ENCODE results near the gene ABCG1.

ABCG1 gene

DNA sequence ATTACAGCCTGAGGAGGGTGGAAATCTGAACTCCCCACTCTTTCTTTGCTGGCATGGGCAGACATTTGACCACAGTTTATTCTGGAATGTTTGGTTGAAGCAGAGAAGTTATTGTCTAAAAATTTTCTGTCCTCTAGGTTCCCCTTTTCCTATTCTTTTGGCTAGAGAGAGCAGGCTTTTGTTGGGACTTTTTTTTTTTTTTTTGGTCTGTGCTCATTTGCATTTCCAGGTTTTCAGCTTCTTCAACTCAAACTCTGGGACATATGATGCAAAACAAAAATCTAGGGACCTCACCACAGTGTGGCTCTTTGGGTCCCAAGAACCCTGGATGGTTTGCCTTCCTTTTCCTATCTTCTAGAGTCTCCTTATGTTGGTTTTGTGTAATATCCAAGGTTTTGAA lies 10.9 kb upstream of the ABCG1 start:
- Histone ChIP-seq H3F3A (ENCODE audit: insufficient read depth, low read length) (no peaks in the 10 kb centered on the region), H3K27ac (ENCODE audit: low read length) (no peak overlapping the region), H3K27me3 (replicated peaks; ENCODE audit: insufficient read depth, low read length) (peaks cover 31% of the 10 kb centered on the region), H2AFZ (ENCODE audit: low read length) (no peak overlapping the region), H4K20me1 (ENCODE audit: insufficient read depth, low read length) (no peaks in the 10 kb centered on the region), H3K9me2 (replicated peaks; ENCODE audit: insufficient read depth, low read length) (no peaks in the 10 kb centered on the region), H3K4me3 (ENCODE audit: low read length) (no peak overlapping the region), H3K9ac (ENCODE audit: low read length) (no peak overlapping the region), H3K9me3 (replicated peaks; ENCODE audit: insufficient read depth, low read length) (no peaks in the 10 kb centered on the region), H3K36me3 (replicated peaks; ENCODE audit: insufficient read depth, low read length) (no peaks in the 10 kb centered on the region), H3K4me1 (ENCODE audit: low read length) (no peaks in the 10 kb centered on the region), H3K79me2 (ENCODE audit: low read length) (no peaks in the 10 kb centered on the region), H3K4me2 (ENCODE audit: low read depth, low read length) (no peak overlapping the region)
- TF ChIP-seq EZH2phosphoT487 (IDR thresholded peaks at IDR 0.05; ENCODE audit: low read length) = no peak
- TF ChIP-seq, protein P1, sequence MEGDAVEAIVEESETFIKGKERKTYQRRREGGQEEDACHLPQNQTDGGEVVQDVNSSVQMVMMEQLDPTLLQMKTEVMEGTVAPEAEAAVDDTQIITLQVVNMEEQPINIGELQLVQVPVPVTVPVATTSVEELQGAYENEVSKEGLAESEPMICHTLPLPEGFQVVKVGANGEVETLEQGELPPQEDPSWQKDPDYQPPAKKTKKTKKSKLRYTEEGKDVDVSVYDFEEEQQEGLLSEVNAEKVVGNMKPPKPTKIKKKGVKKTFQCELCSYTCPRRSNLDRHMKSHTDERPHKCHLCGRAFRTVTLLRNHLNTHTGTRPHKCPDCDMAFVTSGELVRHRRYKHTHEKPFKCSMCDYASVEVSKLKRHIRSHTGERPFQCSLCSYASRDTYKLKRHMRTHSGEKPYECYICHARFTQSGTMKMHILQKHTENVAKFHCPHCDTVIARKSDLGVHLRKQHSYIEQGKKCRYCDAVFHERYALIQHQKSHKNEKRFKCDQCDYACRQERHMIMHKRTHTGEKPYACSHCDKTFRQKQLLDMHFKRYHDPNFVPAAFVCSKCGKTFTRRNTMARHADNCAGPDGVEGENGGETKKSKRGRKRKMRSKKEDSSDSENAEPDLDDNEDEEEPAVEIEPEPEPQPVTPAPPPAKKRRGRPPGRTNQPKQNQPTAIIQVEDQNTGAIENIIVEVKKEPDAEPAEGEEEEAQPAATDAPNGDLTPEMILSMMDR (IDR thresholded peaks at IDR 0.05; ENCODE audit: low read length) = no peak
- no peak for TF ChIP-seq EZH2 (optimal IDR thresholded peaks at IDR 0.05; ENCODE audit: low read depth, low read length)
- DNase-seq = no peak

DNA sequence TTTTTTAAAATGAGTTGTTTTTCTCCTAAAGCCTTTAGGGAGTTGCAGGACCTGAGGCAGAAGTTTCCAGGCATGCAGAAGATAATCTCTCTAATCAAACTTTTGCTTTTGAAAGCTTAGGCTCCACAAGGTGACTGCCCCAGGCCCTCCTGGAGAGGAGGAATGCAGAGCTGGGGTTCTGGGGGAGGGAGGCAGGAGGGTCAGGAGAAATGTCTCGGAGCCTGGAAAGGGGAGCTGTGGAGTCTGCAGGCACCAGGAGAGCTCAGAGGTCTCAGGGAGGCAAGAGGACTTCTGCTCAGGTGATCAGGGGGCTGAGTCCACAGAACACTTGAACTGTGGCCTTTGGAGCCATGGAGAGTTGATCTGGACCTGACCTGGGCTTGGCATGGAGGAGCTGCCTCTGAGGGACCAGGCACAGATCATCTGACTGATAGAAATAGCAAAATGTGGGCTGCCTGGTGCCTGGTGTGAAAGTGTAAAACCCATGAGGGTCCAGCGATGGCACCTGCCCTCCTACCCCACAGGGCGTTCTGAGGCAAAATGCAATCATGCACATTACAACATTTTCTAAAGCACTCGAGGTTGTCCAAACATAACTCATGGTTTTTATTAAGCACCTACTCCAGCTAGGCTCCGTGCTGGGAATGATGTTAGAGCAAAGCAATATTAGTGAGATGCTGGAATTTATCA lies 10.0 kb upstream of the ABCG1 start:
- Histone ChIP-seq H3K9ac (ENCODE audit: low read length) (no peak overlapping the region), H3K4me3 (ENCODE audit: low read length) (no peak overlapping the region), H3K9me2 (replicated peaks; ENCODE audit: insufficient read depth, low read length) (no peaks in the 10 kb centered on the region), H2AFZ (ENCODE audit: low read length) (no peak overlapping the region), H3K79me2 (ENCODE audit: low read length) (no peaks in the 10 kb centered on the region), H3K27me3 (replicated peaks; ENCODE audit: insufficient read depth, low read length) (peaks cover 31% of the 10 kb centered on the region), H3K4me2 (ENCODE audit: low read depth, low read length) (no peak overlapping the region), H3K36me3 (replicated peaks; ENCODE audit: insufficient read depth, low read length) (no peaks in the 10 kb centered on the region), H3K4me1 (ENCODE audit: low read length) (no peaks in the 10 kb centered on the region), H3F3A (ENCODE audit: insufficient read depth, low read length) (no peaks in the 10 kb centered on the region), H3K27ac (ENCODE audit: low read length) (no peak overlapping the region), H3K9me3 (replicated peaks; ENCODE audit: insufficient read depth, low read length) (no peaks in the 10 kb centered on the region), H4K20me1 (ENCODE audit: insufficient read depth, low read length) (no peaks in the 10 kb centered on the region)
- TF ChIP-seq EZH2 (optimal IDR thresholded peaks at IDR 0.05; ENCODE audit: low read depth, low read length) (no peak), EZH2phosphoT487 (IDR thresholded peaks at IDR 0.05; ENCODE audit: low read length) (no peak)
- TF ChIP-seq, protein P1 (IDR thresholded peaks at IDR 0.05; ENCODE audit: low read length) = no peak
- DNase-seq = no peak

DNA sequence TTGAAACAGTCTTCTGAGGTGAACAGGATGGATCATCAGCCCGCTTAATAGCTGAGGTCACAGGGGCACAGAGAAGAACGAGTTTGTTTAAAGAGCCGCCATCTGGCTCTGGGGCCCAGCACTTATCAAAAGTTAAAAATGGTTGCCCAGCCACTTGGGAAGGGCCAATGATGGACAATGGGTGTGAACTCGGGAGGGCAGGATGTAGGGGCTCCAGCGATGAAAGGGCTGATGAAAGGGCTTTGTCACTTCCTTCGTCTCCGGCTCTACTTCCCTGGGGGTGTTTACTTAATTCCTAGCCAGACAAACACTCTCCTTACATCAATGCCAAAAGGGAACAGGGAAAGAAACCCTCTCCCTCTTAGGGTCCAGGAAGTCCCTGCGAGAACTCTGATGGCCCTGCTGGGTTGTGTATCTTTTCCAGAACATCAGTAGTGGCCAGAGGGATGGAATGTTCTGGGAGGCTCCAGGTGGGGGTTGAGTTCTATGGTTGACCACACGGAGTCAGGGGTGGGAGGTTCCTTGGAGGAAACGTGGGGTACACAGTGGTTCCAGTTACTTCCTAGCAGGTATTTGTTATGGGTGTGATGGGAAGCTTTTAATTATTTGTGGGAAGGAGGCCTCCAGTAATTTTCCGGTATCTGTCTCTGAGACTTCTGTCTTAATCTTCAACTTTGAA lies 9.0 kb upstream of the ABCG1 start:
- no peak for DNase-seq
- Histone ChIP-seq H3K4me1 (ENCODE audit: low read length) (no peaks in the 10 kb centered on the region), H3K9me2 (replicated peaks; ENCODE audit: insufficient read depth, low read length) (no peaks in the 10 kb centered on the region), H3K27me3 (replicated peaks; ENCODE audit: insufficient read depth, low read length) (peaks cover 39% of the 10 kb centered on the region), H3K4me3 (ENCODE audit: low read length) (no peak overlapping the region), H3F3A (ENCODE audit: insufficient read depth, low read length) (no peaks in the 10 kb centered on the region), H2AFZ (ENCODE audit: low read length) (no peak overlapping the region), H3K9ac (ENCODE audit: low read length) (no peak overlapping the region), H3K9me3 (replicated peaks; ENCODE audit: insufficient read depth, low read length) (no peaks in the 10 kb centered on the region), H3K4me2 (ENCODE audit: low read depth, low read length) (no peak overlapping the region), H3K79me2 (ENCODE audit: low read length) (no peaks in the 10 kb centered on the region), H3K36me3 (replicated peaks; ENCODE audit: insufficient read depth, low read length) (no peaks in the 10 kb centered on the region), H3K27ac (ENCODE audit: low read length) (no peak overlapping the region), H4K20me1 (ENCODE audit: insufficient read depth, low read length) (no peaks in the 10 kb centered on the region)
- TF ChIP-seq EZH2phosphoT487 (IDR thresholded peaks at IDR 0.05; ENCODE audit: low read length) = no peak
- TF ChIP-seq, protein P1 (IDR thresholded peaks at IDR 0.05; ENCODE audit: low read length) = no peak
- TF ChIP-seq EZH2 (optimal IDR thresholded peaks at IDR 0.05; ENCODE audit: low read depth, low read length) = no peak
